Central memory CD8-positive, alpha-beta T cell (primary cell): ENCODE results near the gene CST2.
"Not testable (repeated sequence)": the region's sequence is repeated elsewhere in the genome, so short reads cannot be mapped to it uniquely, and the experiment has no call there.

ENCODE experiments used
- ATAC-seq: fragments of 150-1000 bp; cut with Tn5 transposase; replicated peaks from 2 replicates; pipeline ENCODE4 v1.10.0; 2022; ENCODE audit warnings: mild to moderate bottlenecking, moderate FRiP score, moderate number of reproducible peaks; ENCODE audit not compliant: poor library complexity, severe bottlenecking; ENCODE audit errors: extremely low read depth
- DNase-seq, 2 donors: peaks; one replicate each; pipeline ENCODE4 v3.0.0; 2021; ENCODE audit warnings: low spot score in 2 of 2
- H3K27ac Mint-ChIP-seq: one replicate; pipeline ENCODE4 v1.8.0; 2022; ENCODE audit warnings: low read depth, mild to moderate bottlenecking, moderate library complexity, mixed read lengths
- H3K27me3 Mint-ChIP-seq: one replicate; pipeline ENCODE4 v1.8.0; 2022; ENCODE audit warnings: mixed read lengths
- H3K36me3 Mint-ChIP-seq: one replicate; pipeline ENCODE4 v1.8.0; 2022; ENCODE audit warnings: mild to moderate bottlenecking, moderate library complexity, mixed read lengths; ENCODE audit not compliant: insufficient read depth
- H3K4me1 Mint-ChIP-seq: one replicate; pipeline ENCODE4 v1.8.0; 2022; ENCODE audit warnings: mixed read lengths
- H3K4me3 Mint-ChIP-seq: one replicate; pipeline ENCODE4 v1.8.0; 2022; ENCODE audit warnings: mild to moderate bottlenecking, moderate library complexity, mixed read lengths
- H3K9me3 Mint-ChIP-seq: one replicate; pipeline ENCODE4 v1.8.0; 2022; ENCODE audit warnings: mixed read lengths

CST2 gene

DNA sequence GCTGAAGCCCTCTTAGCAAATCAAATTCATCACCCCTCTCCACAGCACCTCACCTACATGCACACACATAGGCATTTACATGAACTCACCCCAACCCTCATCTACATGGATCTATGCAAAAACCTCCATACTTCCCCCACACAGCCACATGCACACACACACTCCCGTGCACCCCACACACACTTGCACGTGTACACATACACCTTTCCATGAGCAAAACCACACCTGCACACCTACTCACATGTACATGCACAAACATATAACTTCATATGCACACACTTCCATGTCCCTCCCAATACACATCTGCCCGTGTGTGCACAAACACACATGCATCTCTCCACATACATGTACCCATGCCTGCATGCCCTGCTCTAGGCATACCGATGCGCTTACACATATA, 29.7 kb upstream of the CST2 start:
- ATAC-seq (no peak), DNase-seq (no peak)
- H3K4me1 Mint-ChIP-seq, result no peaks in the 10 kb centered on the region
- H3K4me3 Mint-ChIP-seq, result no peak overlapping the region
- H3K9me3 Mint-ChIP-seq, result no peaks in the 10 kb centered on the region
- H3K27ac Mint-ChIP-seq, result no peak overlapping the region
- no peaks in the 10 kb centered on the region for H3K36me3 Mint-ChIP-seq
- H3K27me3 Mint-ChIP-seq, result no peaks in the 10 kb centered on the region

DNA sequence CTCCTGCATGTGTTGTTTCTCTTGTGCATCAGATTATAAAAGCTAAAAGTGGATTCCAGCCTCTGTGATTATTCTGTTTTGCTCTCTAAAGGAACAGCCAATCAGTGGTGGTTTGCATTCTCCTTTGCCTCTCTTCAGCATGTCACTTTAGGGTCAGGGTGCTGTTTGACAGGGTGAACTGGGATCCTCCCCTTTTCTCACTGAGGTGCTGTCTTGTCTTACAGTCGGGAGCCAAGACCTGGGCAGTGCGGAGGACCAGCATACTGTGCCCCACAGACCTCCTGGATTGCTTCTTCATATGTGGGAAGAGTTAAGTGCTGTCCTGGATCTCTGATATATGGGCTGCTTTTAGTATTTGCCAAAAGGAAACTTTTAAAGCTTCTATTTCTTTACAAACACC, 15.2 kb upstream of the CST2 start:
- DNase-seq, result no peak
- Mint-ChIP-seq H3K36me3 (no peaks in the 10 kb centered on the region), H3K4me3 (no peak overlapping the region), H3K4me1 (no peaks in the 10 kb centered on the region), H3K27me3 (peaks cover 70% of the 10 kb centered on the region), H3K27ac (no peak overlapping the region), H3K9me3 (no peaks in the 10 kb centered on the region)
- no peak for ATAC-seq

DNA sequence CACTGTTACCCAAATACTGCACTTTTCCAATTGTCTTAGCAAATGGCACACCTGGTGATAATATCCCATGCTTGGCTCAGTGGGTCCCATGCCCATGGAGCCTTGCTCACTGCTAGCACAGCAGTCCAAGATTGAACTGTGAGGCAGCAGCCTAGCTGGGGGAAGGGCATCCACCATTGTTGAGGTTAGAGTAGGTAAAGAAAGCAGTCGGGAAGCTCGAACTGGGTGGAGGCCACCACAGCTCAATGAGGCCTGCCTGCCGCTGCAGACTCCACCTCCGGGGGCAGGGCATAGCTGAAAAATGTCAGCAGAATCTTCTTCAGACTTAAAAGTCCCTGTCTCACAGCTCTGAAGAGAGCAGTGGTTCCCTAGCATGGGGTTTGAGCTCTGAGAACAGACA, 9.2 kb upstream of the CST2 start:
- Mint-ChIP-seq H3K27me3 (peaks cover 69% of the 10 kb centered on the region), H3K9me3 (no peaks in the 10 kb centered on the region), H3K4me1 (peaks cover 10% of the 10 kb centered on the region), H3K36me3 (no peaks in the 10 kb centered on the region), H3K4me3 (no peak overlapping the region), H3K27ac (no peak overlapping the region)
- DNase-seq (no peak), ATAC-seq (no peak)

DNA sequence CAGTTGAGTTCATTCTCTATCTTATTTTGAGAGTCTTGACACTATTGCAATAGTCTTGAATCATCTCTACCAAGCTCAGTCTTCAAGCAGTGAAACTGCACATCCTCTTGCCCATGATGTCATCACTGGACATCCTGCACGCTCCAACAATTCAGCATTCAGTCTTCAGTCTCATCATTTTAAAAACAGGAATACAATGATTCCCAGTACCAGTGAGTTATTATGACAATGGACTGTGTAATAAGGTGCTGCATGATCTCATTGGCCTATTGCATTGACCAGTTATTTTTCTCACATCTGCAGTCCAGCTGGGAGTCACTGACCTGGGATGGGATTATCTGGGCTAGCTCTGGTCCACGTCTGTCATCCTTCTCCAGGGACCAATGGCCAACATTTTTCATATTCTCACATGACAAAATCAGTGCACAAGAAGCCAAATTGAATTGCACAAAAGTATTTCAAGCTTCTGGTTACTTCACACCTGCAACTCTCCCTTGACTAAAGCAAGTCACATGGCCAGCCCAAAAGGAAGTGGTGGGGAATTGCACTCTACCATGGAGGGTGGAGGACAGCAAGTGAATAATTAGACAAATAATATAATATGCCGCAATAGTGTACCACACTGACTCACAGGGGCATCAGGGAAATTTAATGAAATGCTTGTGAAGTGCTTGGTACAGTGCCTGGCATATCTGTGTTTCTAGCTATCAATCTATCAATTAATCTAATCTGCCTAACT, 6.4 kb upstream of the CST2 start:
- no peak for DNase-seq
- no peaks in the 10 kb centered on the region for H3K36me3 Mint-ChIP-seq
- H3K4me1 Mint-ChIP-seq, result peaks cover 10% of the 10 kb centered on the region
- no peak overlapping the region for H3K4me3 Mint-ChIP-seq
- H3K9me3 Mint-ChIP-seq, result no peaks in the 10 kb centered on the region
- no peak overlapping the region for H3K27ac Mint-ChIP-seq
- no peak for ATAC-seq
- H3K27me3 Mint-ChIP-seq, result peaks cover 72% of the 10 kb centered on the region

DNA sequence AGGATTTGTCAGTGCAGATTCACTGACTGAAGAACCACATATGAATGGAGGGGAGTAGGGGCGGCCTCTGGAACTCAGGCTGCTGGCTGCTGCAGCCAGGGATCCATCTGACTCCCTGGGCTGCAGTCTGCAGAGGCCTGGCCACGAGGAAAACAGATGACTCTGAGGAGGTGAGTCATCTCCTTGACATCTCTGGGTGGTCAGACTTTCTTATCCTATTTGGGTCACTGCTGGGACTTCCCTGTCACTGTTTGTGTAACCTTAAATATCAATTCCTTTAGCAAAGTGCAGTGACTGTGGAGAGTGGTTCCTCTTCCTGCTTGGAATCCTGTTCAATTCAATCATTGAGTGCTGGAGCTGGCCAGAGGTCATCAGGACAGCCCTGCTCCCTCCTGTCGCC, 5.4 kb upstream of the CST2 start:
- ATAC-seq, H3K4me3 Mint-ChIP-seq: not testable (repeated sequence)

DNA sequence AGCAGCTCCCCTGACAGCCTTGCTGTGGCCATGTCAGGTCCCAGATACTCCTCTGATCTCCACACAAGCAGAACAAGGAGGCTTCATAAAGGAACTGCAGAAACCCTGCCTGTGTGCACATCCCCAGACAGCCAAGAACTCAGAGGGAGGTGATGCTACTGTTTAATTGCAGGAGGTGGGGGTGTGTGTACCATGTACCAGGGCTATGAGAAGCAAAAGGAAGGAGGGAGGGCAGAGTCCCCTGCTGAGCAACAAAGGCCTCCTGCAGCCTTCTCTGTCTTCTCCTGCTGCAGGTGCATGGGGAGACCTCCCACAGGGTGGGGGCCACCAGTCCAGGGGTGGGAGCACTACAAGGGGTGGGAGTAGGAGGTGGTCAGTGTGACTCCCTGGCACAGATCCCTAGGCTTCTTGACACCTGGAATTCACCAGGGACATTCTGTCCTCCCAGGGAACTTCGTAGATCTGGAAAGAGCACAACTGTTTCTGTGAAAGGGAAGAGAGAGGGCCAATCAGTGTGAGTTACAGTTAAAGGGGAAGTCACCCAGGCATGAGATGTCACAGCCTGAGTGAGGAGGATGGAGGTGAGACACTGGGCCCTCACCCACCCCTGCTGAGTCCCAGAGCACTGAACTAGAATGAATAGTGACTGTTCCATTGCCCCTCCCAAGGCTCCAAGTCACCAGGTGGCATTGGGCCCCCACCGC, 2.8 kb downstream of the CST2 start:
- ATAC-seq (no peak), DNase-seq (no peak)
- Mint-ChIP-seq H3K27me3 (peaks cover 30% of the 10 kb centered on the region), H3K9me3 (no peaks in the 10 kb centered on the region), H3K36me3 (no peaks in the 10 kb centered on the region), H3K4me3 (no peak overlapping the region), H3K4me1 (no peaks in the 10 kb centered on the region), H3K27ac (no peak overlapping the region)

More for the DNA sequence above, 5.4 kb upstream of the CST2 start:
- Mint-ChIP-seq H3K27me3 (peaks cover 71% of the 10 kb centered on the region), H3K4me1 (peaks cover 10% of the 10 kb centered on the region)
- not testable (repeated sequence) for H3K36me3 Mint-ChIP-seq, H3K9me3 Mint-ChIP-seq, H3K27ac Mint-ChIP-seq, DNase-seq

DNA sequence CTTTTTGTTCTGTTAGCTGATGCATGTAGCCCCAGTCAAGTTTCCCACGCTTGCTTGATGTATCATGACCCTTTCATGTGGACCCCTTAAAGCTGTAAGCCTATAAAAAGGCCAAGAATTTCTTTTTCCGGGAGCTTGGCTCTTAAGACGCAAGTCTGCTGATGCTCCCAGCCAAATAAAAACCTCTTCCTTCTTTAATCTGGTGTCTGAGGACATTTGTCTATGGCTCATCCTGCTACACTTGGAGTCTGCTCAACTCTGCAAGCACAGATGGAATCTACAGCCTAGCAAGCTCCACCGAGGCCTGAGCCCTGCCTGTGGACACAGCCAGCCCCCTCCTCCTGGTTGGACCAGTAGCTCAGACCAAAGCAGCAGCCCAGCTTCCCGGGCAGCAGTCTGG, 3.4 kb downstream of the CST2 start:
- H3K27me3 Mint-ChIP-seq, result peaks cover 23% of the 10 kb centered on the region
- ATAC-seq, result no peak
- H3K27ac Mint-ChIP-seq, result no peak overlapping the region
- no peaks in the 10 kb centered on the region for H3K4me1 Mint-ChIP-seq
- no peaks in the 10 kb centered on the region for H3K9me3 Mint-ChIP-seq
- no peak overlapping the region for H3K4me3 Mint-ChIP-seq
- H3K36me3 Mint-ChIP-seq, result no peaks in the 10 kb centered on the region
- DNase-seq, result no peak

DNA sequence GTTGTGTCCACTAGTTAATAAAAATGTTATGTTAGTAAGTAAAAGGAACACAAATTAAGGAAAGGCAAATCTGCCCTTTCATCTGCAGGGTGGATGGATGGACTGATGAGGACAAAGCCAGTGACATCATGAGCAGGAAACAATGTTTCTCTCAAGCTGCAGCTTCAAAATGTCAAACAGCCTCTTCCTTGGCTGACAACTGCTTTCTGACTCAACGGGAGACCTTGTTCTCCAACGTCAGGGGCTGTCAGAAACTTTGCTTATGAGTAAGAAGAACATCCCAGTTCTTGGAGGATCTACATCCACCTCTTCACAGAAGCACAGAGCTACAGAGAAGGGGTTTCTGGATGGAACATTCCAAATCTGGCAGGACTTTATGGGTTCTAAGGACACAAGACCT, 6.0 kb downstream of the CST2 start:
- no peaks in the 10 kb centered on the region for H3K36me3 Mint-ChIP-seq
- H3K27me3 Mint-ChIP-seq, result peaks cover 12% of the 10 kb centered on the region
- H3K9me3 Mint-ChIP-seq, result no peaks in the 10 kb centered on the region
- H3K27ac Mint-ChIP-seq, result no peak overlapping the region
- H3K4me1 Mint-ChIP-seq, result no peaks in the 10 kb centered on the region
- no peak for DNase-seq
- no peak overlapping the region for H3K4me3 Mint-ChIP-seq
- no peak for ATAC-seq

DNA sequence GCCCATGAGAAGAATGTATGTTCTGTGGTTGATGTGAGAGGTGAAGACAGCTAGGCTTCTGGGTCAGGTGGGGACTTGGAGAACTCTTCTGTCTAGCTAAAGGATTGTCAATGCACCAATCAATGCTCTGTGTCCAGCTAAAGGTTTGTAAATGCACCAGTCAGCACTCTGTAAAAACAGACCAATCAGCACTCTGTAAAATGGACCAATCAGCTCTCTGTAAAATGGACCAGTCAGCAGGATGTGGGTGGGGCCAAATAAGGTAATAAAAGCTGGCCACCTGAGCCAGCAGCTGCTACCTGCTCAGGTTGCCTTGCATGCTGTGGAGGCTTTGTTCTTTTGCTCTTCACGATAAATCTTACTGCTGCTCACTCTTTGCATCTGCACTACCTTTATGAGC, 15.0 kb downstream of the CST2 start:
- H3K36me3 Mint-ChIP-seq, H3K27ac Mint-ChIP-seq, H3K9me3 Mint-ChIP-seq, H3K4me1 Mint-ChIP-seq, ATAC-seq, H3K4me3 Mint-ChIP-seq, DNase-seq: not testable (repeated sequence)
- H3K27me3 Mint-ChIP-seq, result peaks cover 44% of the 10 kb centered on the region

DNA sequence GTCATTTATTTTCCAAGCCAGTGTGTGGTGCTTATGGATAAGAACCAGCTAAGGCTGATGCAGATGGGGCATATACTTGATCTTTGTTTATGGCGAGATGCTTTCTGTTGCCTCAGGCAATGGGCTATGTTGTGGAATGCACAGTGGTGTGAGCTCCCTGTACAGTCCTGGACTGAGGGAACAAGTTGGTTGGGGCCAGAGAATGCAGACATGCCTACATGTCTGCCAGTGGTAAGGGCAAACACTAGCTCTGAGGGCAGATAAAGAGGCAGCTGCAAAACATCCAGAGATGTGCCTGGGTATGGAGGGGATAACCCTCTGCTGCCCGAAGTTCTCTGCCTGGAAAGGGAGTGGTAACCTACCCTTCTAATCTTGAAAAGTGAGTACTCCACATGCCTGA, 16.2 kb downstream of the CST2 start:
- H3K4me1 Mint-ChIP-seq, H3K9me3 Mint-ChIP-seq, H3K36me3 Mint-ChIP-seq, DNase-seq, H3K4me3 Mint-ChIP-seq, ATAC-seq, H3K27ac Mint-ChIP-seq: not testable (repeated sequence)
- H3K27me3 Mint-ChIP-seq, result peaks cover 49% of the 10 kb centered on the region

DNA sequence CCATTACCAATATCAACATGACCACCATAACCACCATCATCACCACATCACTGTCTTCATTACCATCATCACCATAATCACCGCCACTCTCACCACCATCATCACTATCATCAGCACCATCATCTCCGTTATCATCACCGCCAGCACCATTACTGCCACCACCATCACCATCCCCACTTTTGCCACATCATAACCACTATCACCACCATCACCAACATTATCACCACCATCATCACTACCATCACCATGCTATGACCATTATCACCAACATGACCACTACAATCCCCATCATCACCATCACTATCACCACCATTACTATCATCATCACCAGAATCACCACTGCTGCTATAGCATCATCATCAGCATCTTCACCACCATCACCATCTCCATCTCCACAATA, 25.7 kb downstream of the CST2 start:
- Mint-ChIP-seq H3K4me3 (no peak overlapping the region), H3K36me3 (no peaks in the 10 kb centered on the region), H3K27me3 (peaks cover 10% of the 10 kb centered on the region), H3K9me3 (no peaks in the 10 kb centered on the region), H3K4me1 (no peaks in the 10 kb centered on the region), H3K27ac (no peak overlapping the region)
- ATAC-seq (no peak), DNase-seq (no peak)

DNA sequence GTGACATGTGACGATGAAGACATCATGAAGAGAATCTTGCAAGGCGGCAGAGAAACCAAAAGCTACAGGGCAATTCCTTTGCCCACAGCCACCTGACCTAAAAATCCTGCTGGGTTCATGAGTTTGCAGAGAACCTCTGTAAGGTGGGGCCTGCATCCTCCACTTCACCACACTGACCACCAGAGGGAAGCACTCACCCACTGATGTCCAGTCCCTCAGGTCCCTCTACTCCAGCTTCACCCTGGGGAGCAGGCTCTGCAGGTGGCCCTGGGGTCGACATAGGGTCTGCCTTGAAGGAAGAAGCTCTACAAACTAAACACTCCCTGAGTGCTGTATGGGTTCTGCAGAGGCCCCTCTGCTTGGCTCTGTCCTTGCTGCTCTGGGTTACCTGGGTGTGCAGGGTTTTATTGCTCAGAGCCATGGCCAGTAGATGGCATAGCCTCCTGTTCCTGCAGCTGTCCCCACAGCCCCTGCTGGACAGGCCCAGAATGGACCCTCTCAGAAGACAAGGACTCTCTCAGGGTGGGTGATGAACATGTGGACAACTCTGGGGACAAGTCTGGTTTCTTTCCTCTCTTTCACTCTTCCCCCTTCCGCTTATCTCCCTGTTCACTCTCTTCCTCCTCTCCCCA, 27.2 kb downstream of the CST2 start:
- not testable (repeated sequence) for DNase-seq, H3K27ac Mint-ChIP-seq, ATAC-seq, H3K4me3 Mint-ChIP-seq, H3K4me1 Mint-ChIP-seq, H3K9me3 Mint-ChIP-seq, H3K36me3 Mint-ChIP-seq
- peaks cover 10% of the 10 kb centered on the region for H3K27me3 Mint-ChIP-seq

DNA sequence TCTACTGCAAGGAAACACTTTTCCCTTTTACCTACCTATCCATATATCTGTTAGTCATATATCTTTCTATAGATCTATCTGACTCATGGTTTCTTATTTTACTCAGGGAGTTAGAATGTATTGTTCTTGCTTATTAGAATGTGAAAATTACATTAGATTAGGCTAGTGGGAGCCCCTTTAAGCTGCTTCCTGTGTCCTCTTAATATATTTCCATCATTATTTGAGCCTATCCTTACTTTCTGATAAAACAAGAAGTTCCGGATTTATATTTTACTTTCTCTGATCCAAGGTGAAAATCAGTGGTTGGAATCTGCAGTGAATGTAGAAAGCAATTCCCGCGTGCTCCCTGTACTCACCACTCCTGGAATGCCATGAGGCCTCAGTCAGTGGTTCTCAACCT, 31.0 kb downstream of the CST2 start:
- Mint-ChIP-seq H3K36me3 (no peaks in the 10 kb centered on the region), H3K27ac (no peak overlapping the region), H3K27me3 (peaks cover 33% of the 10 kb centered on the region), H3K4me3 (no peak overlapping the region), H3K4me1 (no peaks in the 10 kb centered on the region), H3K9me3 (no peaks in the 10 kb centered on the region)
- ATAC-seq (no peak), DNase-seq (no peak)
